GM13977 (cell line): Measurements from ENCODE around the gene AOX1.

Source experiments
- DNase-seq: peaks from one replicate; pipeline ENCODE4 v3.0.0; 2012; ENCODE audit warnings: low spot score
- in situ Hi-C: fragments of 300-500 bp; cut with MboI; formaldehyde crosslinking; loops from one replicate; pipeline ENCODE4 v1.12.0; 2022; ENCODE audit warnings: low sequenced_read_pairs, low pct_unique_long_range_greater_than_20kb, mixed read lengths, inconsistent platforms; ENCODE audit not compliant: unreplicated experiment
- TF ChIP-seq, protein P1 (sequence below): IDR thresholded peaks from 2 replicates; pipeline ENCODE4 v1.5.1; 2012; ENCODE audit warnings: mild to moderate bottlenecking, control low read depth; ENCODE audit not compliant: insufficient read depth; ENCODE audit errors: extremely low read depth, missing control alignments

Gene AOX1

DNA sequence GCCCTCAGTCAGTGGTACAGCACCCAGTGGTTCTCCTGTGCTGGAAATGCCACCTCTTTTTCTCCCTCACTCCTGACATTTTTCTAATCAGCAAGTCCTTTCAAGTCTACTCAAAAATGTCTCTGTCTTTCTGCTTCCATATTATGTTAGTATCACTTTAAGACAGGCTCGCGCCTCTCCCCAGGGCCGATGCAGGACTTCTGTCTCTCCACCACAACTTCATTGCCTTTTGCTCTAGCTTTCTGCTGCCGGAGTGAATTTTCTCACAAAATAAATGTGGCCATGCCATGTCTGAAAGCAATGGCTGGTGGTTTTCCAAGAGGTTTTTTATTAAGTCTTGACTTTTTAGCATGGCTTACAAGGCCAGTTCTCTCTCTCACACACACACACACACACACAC, 73.6 kb downstream of the AOX1 start:
- in situ Hi-C loops = no loop called here
- no peak for DNase-seq
- TF ChIP-seq, protein P1, sequence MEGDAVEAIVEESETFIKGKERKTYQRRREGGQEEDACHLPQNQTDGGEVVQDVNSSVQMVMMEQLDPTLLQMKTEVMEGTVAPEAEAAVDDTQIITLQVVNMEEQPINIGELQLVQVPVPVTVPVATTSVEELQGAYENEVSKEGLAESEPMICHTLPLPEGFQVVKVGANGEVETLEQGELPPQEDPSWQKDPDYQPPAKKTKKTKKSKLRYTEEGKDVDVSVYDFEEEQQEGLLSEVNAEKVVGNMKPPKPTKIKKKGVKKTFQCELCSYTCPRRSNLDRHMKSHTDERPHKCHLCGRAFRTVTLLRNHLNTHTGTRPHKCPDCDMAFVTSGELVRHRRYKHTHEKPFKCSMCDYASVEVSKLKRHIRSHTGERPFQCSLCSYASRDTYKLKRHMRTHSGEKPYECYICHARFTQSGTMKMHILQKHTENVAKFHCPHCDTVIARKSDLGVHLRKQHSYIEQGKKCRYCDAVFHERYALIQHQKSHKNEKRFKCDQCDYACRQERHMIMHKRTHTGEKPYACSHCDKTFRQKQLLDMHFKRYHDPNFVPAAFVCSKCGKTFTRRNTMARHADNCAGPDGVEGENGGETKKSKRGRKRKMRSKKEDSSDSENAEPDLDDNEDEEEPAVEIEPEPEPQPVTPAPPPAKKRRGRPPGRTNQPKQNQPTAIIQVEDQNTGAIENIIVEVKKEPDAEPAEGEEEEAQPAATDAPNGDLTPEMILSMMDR = no peak

DNA sequence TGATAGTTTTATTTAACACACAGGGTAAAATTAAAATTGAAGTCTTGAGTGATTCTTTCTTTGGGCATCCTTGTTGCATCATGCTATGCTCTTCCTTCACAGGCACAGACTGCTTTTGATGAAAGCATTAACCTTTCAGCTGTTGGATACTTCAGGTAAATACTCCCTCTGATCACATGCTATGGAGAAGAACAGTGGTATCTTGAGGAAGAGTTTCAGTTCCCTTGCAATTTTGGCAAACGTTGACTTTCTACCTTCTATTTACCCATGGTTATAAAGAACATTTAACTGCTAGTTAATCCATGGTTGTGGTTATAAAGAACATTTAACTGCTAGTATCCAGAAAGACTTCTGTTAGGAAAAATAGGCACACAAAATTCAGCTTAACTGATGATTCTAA, 75.7 kb downstream of the AOX1 start:
- in situ Hi-C loops = no loop called here
- DNase-seq = no peak
- TF ChIP-seq, protein P1 = no peak

DNA sequence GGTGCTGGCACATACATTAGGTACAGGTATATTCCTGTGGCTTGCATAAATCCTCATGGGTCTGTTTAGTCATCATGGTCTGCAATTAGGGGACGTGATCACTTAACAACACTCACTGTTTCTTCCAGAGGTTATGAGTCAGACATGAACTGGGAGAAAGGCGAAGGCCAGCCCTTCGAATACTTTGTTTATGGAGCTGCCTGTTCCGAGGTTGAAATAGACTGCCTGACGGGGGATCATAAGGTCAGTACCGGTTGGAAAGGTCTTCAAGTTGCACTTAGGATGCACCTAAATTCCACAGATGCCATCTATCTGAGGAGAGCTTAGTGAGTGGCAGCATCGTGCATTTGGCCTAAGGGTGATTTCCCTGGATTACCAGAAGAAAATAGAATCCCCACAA, 76.9 kb downstream of the AOX1 start:
- TF ChIP-seq, protein P1 = no peak
- in situ Hi-C loops = no loop called here
- no peak for DNase-seq

DNA sequence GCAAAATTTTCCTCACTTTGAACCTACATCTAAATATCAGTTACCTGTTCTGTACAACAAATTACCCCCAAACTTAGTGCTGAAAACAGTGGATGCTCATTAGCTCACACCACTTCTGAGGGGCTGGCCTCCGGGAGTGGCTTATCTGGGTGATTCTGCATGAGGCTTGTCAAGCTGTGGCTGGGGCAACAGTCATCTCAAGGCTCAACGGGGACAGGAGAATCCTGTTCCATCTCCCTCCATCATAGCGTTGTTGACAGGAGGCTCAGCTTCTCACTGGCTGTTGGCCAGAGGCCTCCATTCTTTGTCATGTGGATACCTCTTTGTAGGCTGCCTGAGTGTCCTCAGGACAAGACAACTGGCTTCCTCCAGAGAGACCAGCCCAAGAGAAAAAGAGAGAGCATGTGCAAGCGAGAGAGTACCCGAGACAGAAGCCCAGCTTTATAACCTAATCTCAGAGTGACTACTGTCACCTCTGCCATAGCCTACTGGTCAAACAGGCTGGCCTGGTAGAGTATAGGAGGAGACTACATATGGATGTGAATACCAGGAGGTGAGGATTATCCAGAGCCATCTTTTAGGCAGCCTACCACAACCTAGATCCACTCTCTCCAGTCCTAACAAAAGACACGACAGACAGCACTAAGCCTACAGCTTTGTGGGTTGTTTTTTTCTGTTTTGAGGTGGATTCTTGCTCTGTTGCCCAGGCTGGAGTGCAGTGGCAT, 79.1 kb downstream of the AOX1 start:
- no peak for DNase-seq
- TF ChIP-seq, protein P1 = no peak

DNA sequence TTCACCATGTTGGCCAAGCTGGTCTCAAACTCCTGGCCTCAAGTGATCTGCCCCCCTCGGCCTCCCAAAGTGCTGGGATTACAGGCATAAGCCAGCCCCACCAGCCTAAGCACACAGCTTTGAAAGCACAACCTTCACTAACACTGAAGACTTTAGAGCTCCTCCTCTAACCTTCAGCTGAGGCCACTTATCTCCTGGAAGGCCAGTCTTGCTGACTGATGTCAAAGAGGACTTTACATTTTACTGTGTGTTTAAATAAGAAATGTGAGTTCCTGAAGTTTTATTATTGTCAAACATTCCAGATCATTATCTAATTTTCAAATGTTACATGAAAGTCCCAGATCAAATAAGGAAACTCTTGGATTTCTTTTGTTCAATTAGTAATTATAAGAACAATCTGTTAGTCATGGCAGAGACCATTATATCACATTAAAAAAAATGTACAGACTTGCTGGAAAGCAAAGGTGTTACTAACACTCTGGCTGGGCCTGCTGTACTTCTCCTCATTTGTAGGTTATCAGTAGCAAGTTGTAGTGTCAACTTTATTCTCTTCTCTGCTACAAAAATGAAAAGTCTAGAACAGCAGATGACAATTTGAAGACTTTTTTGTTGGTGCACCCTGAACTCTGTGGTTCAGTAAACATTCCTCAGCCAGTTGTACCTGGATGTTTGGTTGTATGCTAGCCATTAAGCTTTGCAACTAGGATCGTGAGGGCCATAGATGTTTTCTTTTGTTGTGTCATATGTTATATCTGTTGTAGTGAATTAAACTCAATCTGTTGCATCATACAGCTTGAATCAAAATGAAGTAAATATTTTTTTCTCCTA, 80.0 kb downstream of the AOX1 start:
- in situ Hi-C loops = no loop called here
- TF ChIP-seq, protein P1 = no peak
- no peak for DNase-seq

More for the DNA sequence above, 79.1 kb downstream of the AOX1 start:
- in situ Hi-C loops = no loop called here

DNA sequence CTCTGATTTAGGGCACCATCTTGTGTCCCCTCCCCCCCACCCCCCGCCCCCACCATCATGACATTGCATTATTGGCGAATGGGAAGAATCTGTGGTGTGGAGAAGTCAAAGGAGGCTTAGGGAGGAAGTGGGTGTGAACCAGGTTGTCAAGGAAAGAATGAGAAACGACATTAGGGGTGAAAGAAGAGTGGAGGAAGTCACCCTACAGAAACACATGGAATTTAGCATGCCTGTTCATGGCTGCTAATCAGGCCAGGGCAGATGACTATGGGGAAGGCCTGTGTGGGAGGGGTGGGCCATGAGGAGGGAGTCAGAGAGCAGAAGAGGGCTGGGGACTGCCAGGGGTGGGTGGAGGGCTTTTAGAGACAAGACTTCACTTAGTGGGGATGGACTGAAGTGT, 81.6 kb downstream of the AOX1 start:
- in situ Hi-C loops = no loop called here
- no peak for DNase-seq
- TF ChIP-seq, protein P1 = no peak
